K562 (cell line): ENCODE data around the gene ACTL7B. TPM values are rescaled to one million over a fixed set of nuclear protein-coding genes. Genes with fewer than 3 reads are reported as not detected.

ENCODE experiments used
- ATAC-seq: fragments of 200-7000 bp; cut with Tn5 transposase; 3 replicates; pipeline ENCODE4 v1.9.1; 2020; ENCODE audit warnings: moderate library complexity
- BruUV-seq: library from RNA; stranded (reverse); fragments of 400-500 nt; replicated peaks from 2 replicates; lab custom pipeline; 2021; lab: Mats Ljungman, UMichigan
- CTCF ChIA-PET: fragments of 300-600 bp; formaldehyde crosslinking; extraction: SDS; loops from one replicate; lab custom pipeline; 2021; ENCODE audit warnings: low intra/inter-chr PET ratio; lab: Yijun Ruan, JAX
- POLR2A ChIA-PET: fragments of 300-600, 350-650 bp; sonication (Branson Sonifier 250); formaldehyde crosslinking; extraction: SDS; loops from one replicate; lab custom pipeline; 2021; ENCODE audit warnings: antibody characterized with exemption, inconsistent platforms; lab: Yijun Ruan, JAX
- DNase-seq, 4 experiments: peaks; one replicate each; pipeline versions ENCODE4 v3.0.0 to v3.0.0-alpha.2; 2011 to 2018; ENCODE audit warnings: low spot score in 3 of 4, mixed read lengths in 3 of 4; ENCODE audit errors: extremely low read depth in 1 of 4
- FAIRE-seq: peaks from 2 replicates; lab custom pipeline; 2011; peaks lifted over from hg19 to GRCh38; lab: Jason Lieb, UNC
- H2AFZ ChIP-seq: 2 replicates; pipeline ENCODE4 v1.6.0; 2011; ENCODE audit warnings: low read depth, low read length, control low read depth, inconsistent platforms
- H3K27ac ChIP-seq: fragments of 200-600 bp; 3 replicates; pipeline ENCODE4 v1.8.0; 2011; ENCODE audit warnings: low read depth, mild to moderate bottlenecking, control low read depth, inconsistent platforms, low read length, moderate library complexity, mixed read lengths; ENCODE audit errors: extremely low read depth
- H3K27me3 ChIP-seq, 2 experiments: fragments of 300-600 bp in 1 of 2; 2 replicates in 1 of 2; 3 replicates in 1 of 2; pipeline versions ENCODE4 v1.6.0 to v1.8.0; 2011; ENCODE audit warnings: inconsistent platforms in 2 of 2, low read length in 2 of 2, mild to moderate bottlenecking in 1 of 2, mixed read lengths in 1 of 2, moderate library complexity in 1 of 2; ENCODE audit not compliant: control insufficient read depth in 2 of 2, insufficient read depth in 2 of 2
- H3K36me3 ChIP-seq: fragments of 300-600 bp; 3 replicates; pipeline ENCODE4 v1.8.0; 2011; ENCODE audit warnings: mild to moderate bottlenecking, low read length, inconsistent platforms; ENCODE audit not compliant: control insufficient read depth, insufficient read depth
- H3K4me1 ChIP-seq, 2 experiments: fragments of 200-600 bp in 1 of 2; replicated peaks in 1 of 2; 2 replicates in 1 of 2; 3 replicates in 1 of 2; pipeline versions ENCODE4 v1.5.1 to v1.8.0; 2011; ENCODE audit warnings: inconsistent platforms in 2 of 2, low read length in 2 of 2, mild to moderate bottlenecking in 1 of 2, mixed read lengths in 1 of 2, moderate library complexity in 1 of 2; ENCODE audit not compliant: control insufficient read depth in 2 of 2, insufficient read depth in 2 of 2
- H3K4me2 ChIP-seq: 2 replicates; pipeline ENCODE4 v1.6.1; 2011; ENCODE audit warnings: low read length, control low read depth, inconsistent platforms, mixed read lengths; ENCODE audit not compliant: insufficient read depth
- H3K4me3 ChIP-seq: fragments of 200-600 bp; sonication (generic), shearing (Covaris generic); 2 replicates; pipeline ENCODE4 v1.5.1; 2016; ENCODE audit warnings: control low read depth, inconsistent platforms
- H3K79me2 ChIP-seq: fragments of 200-600 bp; 3 replicates; pipeline ENCODE4 v1.8.0; 2011; ENCODE audit warnings: low read length, inconsistent platforms; ENCODE audit not compliant: control insufficient read depth, insufficient read depth
- H3K9ac ChIP-seq, 2 experiments: 2 replicates each; pipeline versions ENCODE4 v1.6.0 to v1.6.1; 2011; ENCODE audit warnings: low read depth in 2 of 2, low read length in 2 of 2, control low read depth in 1 of 2, inconsistent platforms in 1 of 2, mild to moderate bottlenecking in 1 of 2, mixed read lengths in 1 of 2; ENCODE audit not compliant: insufficient read depth in 1 of 2
- H3K9me1 ChIP-seq: one replicate; pipeline ENCODE4 v1.6.0; 2011; ENCODE audit warnings: inconsistent platforms, mild to moderate bottlenecking, low read length, moderate library complexity; ENCODE audit not compliant: control insufficient read depth, insufficient read depth
- H3K9me3 ChIP-seq: replicated peaks from 2 replicates; pipeline ENCODE4 v1.5.1; 2011; ENCODE audit warnings: low read depth, low read length, inconsistent platforms; ENCODE audit not compliant: control insufficient read depth, insufficient read depth
- H4K20me1 ChIP-seq: replicated peaks from 2 replicates; pipeline ENCODE4 v1.6.1; 2011; ENCODE audit warnings: low read length, inconsistent platforms, mixed read lengths; ENCODE audit not compliant: control insufficient read depth, insufficient read depth
- DMBX1 ChIP-seq: fragments of 250-450 bp; sonication (Bioruptor Pico); IDR thresholded peaks from 2 replicates; pipeline ENCODE4 v1.8.0; 2022; ENCODE audit warnings: inconsistent platforms, mild to moderate bottlenecking, moderate library complexity, borderline replicate concordance
- HNRNPK ChIP-seq: fragments of 200-400 bp; formaldehyde crosslinking; IDR thresholded peaks from one replicate; pipeline ENCODE4 v1.6.1; 2018; ENCODE audit warnings: mild to moderate bottlenecking, low read depth, low read length; ENCODE audit not compliant: poor library complexity, severe bottlenecking
- WGBS: fragments of 100-300 bp; shearing (Covaris generic); methylation state at CpG from one replicate; pipeline ENCODE4 v1.1.6; 2016; ENCODE audit warnings: low coverage, mixed read lengths; ENCODE audit not compliant: insufficient coverage; ENCODE audit errors: missing lambda C conversion rate; 5-methylcytosine and 5-hydroxymethylcytosine counted together
- in situ Hi-C: fragments of 300-500 bp; cut with MboI; formaldehyde crosslinking; loops from 4 replicates; pipeline ENCODE4 v1.15.0; 2018; ENCODE audit warnings: inconsistent platforms, mixed read lengths
- intact Hi-C: fragments of 100-400 bp; cut with micrococcal nuclease; formaldehyde crosslinking; loops from 2 replicates; pipeline ENCODE4 v1.14.2; 2022
- polyA plus RNA-seq, 8 experiments: library from polyadenylated mRNA; depleted of rRNA in 4 of 8; stranded (reverse) in 5 of 8; unstranded in 3 of 8; fragments of >200 nt; fragmentation: Nextera tagmentation in 2 of 8; fragmentation: Illumina TruSeq in 1 of 8; extraction: Ambion mirVana in 2 of 8; extraction: Trizol in 1 of 8; gene quantifications; 2 replicates each; pipeline versions ENCODE4 v1.2.1 to v1.2.3, GENCODE V29; 2011 to 2014; ENCODE audit warnings: inconsistent platforms in 1 of 8, missing spikeins in 1 of 8
- total RNA-seq, 7 experiments: library from RNA; depleted of rRNA in 6 of 7; stranded (reverse); fragments of >200 nt in 6 of 7; fragmentation: Illumina TruSeq in 2 of 7; extraction: Trizol in 2 of 7; gene quantifications; 2 replicates each; pipeline versions ENCODE4 v1.2.1 to v1.2.3, GENCODE V29; 2011 to 2021; ENCODE audit warnings: low replicate concordance in 1 of 7
- TF ChIP-seq, protein P1 (sequence below): fragments of 450-650 bp; formaldehyde crosslinking; IDR thresholded peaks from 2 replicates; pipeline ENCODE4 v1.4.0; 2020; ENCODE audit warnings: mild to moderate bottlenecking, mixed read lengths
- TF ChIP-seq, protein P2 (sequence below): fragments of 450-650 bp; formaldehyde crosslinking; conservative IDR thresholded peaks from 2 replicates; pipeline ENCODE4 v1.4.0; 2022; ENCODE audit warnings: mild to moderate bottlenecking, missing genetic modification characterization

The ACTL7B gene
- total and polyA plus RNA-seq, 9 of the 15 experiments (the other 6 are each of a cell fraction or from before 2014, with no cell fraction given): not detected

DNA sequence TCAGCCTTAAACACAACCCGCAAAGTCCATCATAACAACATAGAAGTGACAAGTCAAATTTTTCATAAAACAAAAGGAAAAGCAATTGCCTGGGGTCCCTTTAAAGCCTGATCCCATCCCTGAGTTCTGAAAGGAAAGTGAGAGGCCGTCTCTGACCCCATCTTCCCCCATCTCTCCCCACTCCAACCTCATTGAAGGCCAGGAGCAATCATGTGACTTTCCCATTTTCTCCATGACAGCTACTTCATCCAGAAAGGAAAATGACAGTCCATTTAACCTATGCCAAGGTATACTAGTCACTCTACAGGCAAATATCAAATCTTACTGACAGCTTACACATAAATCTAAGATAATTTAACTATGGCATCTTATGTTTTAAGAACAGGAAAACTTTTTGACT is 21.7 kb upstream of the ACTL7B start:
- BruUV-seq: no TSS peak
- Histone ChIP-seq H3K4me2 (no peak overlapping the region), H3K79me2 (no peaks in the 10 kb centered on the region), H3K9me3 (no peaks in the 10 kb centered on the region), H3K27ac (no peak overlapping the region), H3K4me1 (no peaks in the 10 kb centered on the region), H3K9ac (no peak overlapping the region), H4K20me1 (no peaks in the 10 kb centered on the region), H3K4me3 (no peak overlapping the region), H3K36me3 (peaks cover 89% of the 10 kb centered on the region), H3K9me1 (no peaks in the 10 kb centered on the region), H3K27me3 (no peaks in the 10 kb centered on the region), H2AFZ (no peak overlapping the region)
- TF ChIP-seq, protein P1, sequence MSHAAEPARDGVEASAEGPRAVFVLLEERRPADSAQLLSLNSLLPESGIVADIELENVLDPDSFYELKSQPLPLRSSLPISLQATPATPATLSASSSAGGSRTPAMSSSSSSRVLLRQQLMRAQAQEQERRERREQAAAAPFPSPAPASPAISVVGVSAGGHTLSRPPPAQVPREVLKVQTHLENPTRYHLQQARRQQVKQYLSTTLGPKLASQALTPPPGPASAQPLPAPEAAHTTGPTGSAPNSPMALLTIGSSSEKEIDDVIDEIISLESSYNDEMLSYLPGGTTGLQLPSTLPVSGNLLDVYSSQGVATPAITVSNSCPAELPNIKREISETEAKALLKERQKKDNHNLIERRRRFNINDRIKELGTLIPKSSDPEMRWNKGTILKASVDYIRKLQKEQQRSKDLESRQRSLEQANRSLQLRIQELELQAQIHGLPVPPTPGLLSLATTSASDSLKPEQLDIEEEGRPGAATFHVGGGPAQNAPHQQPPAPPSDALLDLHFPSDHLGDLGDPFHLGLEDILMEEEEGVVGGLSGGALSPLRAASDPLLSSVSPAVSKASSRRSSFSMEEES (CRISPR knock-in tag): 0 out of 2 replicates have a peak, but pooled peaks have one; percentile 34
- TF ChIP-seq DMBX1 (CRISPR knock-in tag) (no peak), HNRNPK (no peak)
- TF ChIP-seq, protein P2, sequence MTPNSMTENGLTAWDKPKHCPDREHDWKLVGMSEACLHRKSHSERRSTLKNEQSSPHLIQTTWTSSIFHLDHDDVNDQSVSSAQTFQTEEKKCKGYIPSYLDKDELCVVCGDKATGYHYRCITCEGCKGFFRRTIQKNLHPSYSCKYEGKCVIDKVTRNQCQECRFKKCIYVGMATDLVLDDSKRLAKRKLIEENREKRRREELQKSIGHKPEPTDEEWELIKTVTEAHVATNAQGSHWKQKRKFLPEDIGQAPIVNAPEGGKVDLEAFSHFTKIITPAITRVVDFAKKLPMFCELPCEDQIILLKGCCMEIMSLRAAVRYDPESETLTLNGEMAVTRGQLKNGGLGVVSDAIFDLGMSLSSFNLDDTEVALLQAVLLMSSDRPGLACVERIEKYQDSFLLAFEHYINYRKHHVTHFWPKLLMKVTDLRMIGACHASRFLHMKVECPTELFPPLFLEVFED: no peak
- intact Hi-C loops: no loop called here
- DNase-seq (no peak), ATAC-seq (no peak), FAIRE-seq (no peak)
- CTCF ChIA-PET: no interaction called here
- POLR2A ChIA-PET: no interaction called here
- in situ Hi-C loops: loop anchor here (10.0 kb wide), 1 partner anchor 437 kb away; no protein-coding TSS in a partner anchor
- 86% methylated on average over 2 of the region's 2 CpGs for WGBS
